GM21723 (cell line): ENCODE data around the gene LRCH1.

Experiments used
- ATAC-seq: cut with Tn5 transposase; IDR thresholded peaks from one replicate; pipeline ENCODE4 v1.9.1; 2021; ENCODE audit warnings: mild to moderate bottlenecking, moderate library complexity; ENCODE audit not compliant: unreplicated experiment

LRCH1 gene

DNA sequence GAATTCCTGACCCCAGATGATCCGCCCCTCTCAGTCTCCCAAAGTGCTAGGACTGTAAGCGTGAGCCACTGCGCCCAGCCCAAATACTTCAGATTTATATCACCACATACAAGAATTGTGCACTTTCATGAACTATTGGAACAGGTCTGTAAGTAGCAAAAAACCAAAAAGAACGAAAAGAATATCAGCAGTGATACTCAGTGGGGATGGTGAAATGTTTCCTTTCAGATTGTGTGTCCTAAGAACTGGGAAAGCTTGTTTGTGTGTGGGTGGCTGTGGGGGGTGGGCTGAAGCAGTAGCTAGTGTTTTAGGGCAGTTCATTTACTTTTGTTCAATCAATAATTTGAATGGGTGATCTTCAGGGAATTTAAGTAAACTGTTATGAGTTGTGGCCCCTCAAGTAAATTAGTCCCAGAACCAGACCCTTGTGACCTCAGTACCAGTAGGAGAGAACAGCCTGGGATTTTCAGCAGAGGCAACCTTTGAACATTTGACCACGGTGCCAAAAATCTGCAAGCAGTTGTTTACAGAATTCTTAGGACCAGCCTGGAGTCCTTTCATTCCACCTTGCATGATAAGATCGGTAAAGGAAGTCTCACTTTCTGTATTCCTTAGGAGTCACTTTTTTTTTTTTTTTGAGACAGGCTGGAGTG lies 106.6 kb downstream of the LRCH1 start:
- no peak for ATAC-seq

- no peak for ATAC-seq
Measured at GRCh38 chr13:46660416-46660815, 107.4 kb downstream of the LRCH1 start.

DNA sequence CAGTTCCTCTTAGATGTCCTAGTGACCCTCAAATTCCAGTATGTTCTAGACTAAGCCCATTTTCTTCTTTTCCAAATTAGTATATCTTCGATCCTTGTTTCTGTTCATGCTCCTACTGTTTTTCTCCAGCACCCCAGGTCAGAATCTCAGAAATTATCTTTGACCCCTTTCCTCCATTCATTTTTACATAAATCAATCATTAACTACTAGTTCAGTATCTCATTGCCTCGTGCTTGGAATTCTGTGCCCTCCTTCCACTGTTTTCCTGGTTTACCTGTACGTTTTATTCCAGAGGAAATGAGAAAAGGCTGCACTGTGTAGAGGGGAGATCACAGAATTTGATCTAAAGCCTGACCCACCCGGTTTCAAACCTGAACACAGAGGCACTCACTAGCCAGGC lies 107.9 kb downstream of the LRCH1 start:
- no peak for ATAC-seq

DNA sequence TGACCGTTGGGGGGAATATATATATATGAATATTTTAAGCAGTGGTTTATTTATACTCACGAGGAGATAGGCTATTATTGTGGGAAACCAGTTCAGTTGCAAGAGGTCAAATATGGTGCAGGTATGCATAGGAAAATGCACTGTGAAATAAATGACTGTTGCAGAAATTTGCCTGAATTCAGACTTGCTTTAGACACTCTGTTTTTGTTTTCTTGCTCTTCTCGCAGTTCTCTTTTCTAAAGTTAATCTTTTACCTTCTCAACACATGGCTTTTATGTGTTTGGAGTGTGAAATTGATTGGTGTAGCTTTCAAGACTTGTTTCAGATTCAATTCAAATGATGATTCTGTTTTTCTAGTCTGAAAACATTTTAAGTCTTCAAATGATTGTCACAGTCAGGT lies 109.7 kb downstream of the LRCH1 start:
- ATAC-seq: no peak

- ATAC-seq: no peak
Measured at GRCh38 chr13:46663206-46664037, 110.5 kb downstream of the LRCH1 start.

- ATAC-seq: no peak
Measured at GRCh38 chr13:46664195-46664594, 111.2 kb downstream of the LRCH1 start.

DNA sequence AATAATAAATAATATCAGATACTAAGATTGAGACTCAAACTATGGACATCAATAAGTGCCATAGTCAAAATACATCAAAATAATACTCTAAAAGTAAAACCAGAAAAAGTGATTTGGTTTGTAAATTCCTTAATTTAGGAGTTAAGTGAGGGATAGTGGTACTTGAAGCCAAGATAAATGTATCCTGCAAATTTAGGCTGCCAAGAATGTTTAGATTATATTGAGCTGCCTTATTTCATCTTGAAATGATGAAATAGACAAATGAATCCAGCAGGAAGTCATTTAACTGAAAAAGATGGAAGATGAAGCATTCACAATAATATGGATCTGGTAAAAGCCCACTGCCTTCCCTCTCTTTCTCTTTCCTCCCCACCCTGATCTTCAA lies 112.3 kb downstream of the LRCH1 start:
- ATAC-seq: no peak

GRCh38 chr13:46665633-46666482 lies 112.9 kb downstream of the LRCH1 start:
- no peak for ATAC-seq

- ATAC-seq: no peak
Measured at GRCh38 chr13:46666727-46667456, 113.9 kb downstream of the LRCH1 start.

GRCh38 chr13:46667687-46668281 lies 114.8 kb downstream of the LRCH1 start:
- ATAC-seq: peak; percentile 51

- peak; percentile 11 for ATAC-seq
Measured at GRCh38 chr13:46668302-46668720, 115.3 kb downstream of the LRCH1 start.

DNA sequence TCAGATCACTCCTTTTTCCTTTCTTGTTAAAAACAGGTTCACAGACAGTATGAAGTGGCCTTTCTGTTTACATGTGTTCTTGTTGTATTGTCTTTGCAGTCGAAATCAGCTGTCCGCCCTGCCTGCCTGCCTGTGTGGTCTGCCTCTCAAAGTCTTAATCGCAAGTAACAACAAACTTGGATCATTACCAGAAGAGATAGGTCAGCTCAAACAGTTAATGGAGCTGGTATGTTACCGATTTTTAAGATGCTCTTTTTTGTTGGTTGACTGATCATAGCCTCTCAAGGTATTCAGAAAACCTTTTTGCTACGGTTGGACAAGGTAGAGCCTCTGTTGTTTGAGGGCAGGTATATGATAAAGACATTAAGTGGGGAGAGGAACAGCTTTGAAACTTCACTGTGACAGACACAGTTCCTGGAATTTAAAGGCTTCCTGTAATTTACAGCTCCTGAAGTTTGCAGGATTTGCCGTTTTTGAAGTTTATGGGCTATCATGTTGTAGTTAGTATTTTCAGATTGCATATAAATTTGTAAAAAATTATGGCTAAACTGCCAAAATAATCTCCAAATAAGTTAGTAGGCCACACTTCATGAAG lies 116.1 kb downstream of the LRCH1 start:
- ATAC-seq: no peak

- no peak for ATAC-seq
Measured at GRCh38 chr13:46672338-46673090, 119.5 kb downstream of the LRCH1 start.

DNA sequence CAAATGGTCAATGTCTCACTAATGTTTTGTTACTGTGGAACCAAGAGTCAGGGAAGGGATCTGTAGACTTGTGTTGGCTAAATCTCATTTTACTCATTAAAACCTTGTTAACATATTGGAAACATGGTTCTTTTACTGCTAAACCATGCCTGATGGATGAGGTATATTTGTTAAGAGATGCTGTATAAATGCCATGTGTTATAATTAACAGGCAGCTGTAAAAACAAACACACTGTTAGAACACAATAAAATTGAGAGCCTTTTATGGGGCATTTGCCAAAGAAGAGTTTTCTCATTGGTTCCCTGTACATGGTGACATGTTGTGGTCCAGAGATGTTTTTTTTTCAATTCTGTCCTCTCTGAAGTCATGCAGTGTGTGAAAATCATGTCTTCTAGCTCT lies 122.0 kb downstream of the LRCH1 start:
- ATAC-seq: no peak

GRCh38 chr13:46676378-46676725 lies 123.4 kb downstream of the LRCH1 start:
- ATAC-seq: no peak

- peak; percentile 94 for ATAC-seq
Measured at GRCh38 chr13:46679369-46680120, 126.6 kb downstream of the LRCH1 start.

- ATAC-seq: no peak
Measured at GRCh38 chr13:46682015-46682414, 129.0 kb downstream of the LRCH1 start.

DNA sequence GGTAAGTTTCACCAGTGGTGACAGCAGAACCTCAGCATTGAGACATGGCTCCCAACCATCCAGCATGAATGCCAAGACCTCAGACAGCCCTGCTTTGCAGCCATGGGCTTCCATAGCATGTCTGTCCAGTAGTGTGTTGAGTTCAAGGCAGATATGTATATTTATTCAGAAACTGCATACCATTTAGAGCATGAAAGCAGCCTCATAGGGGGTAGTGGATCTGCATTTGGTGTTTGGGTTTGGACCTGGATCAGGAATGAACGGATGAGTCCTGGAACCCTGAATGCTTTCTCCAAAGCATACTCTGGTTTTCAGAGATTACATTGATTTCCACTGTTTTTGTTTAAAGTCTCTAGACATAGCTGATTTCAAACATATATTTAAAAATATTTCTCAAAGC lies 129.7 kb downstream of the LRCH1 start:
- ATAC-seq: no peak
